Heart left ventricle (tissue), 16 donors: ENCODE measurements around the gene DMD. TPM values are rescaled to one million over a fixed set of nuclear protein-coding genes. Genes with fewer than 3 reads are reported as not detected.

Experiments used
- ATAC-seq, 4 donors: fragments of 200-7000 bp; cut with Tn5 transposase; one replicate each; pipeline ENCODE4 v1.9.1; 2020 to 2022; ENCODE audit warnings: moderate library complexity in 4 of 4, mild to moderate bottlenecking in 3 of 4, moderate number of reproducible peaks in 1 of 4
- DNase-seq, 5 donors: peaks; one replicate each; pipeline ENCODE4 v3.0.0-alpha.2; 2020
- H3K27ac ChIP-seq, 12 donors: fragments of 200-600 bp; sonication (generic) in 4 of 12; one replicate each; pipeline versions ENCODE4 v1.5.0 to v1.8.0; 2016 to 2022; ENCODE audit warnings: mild to moderate bottlenecking in 2 of 12
- H3K27me3 ChIP-seq, 9 donors: fragments of 200-600 bp; sonication (generic) in 2 of 9; one replicate each; pipeline versions ENCODE4 v1.5.1 to v1.8.0; 2016 to 2022; ENCODE audit warnings: mild to moderate bottlenecking in 3 of 9
- H3K36me3 ChIP-seq, 9 donors: fragments of 200-600 bp; sonication (generic) in 2 of 9; one replicate each; pipeline versions ENCODE4 v1.5.0 to v1.8.0; 2018 to 2022; ENCODE audit warnings: mild to moderate bottlenecking in 2 of 9
- H3K4me1 ChIP-seq, 12 donors: fragments of 200-600 bp; sonication (generic) in 4 of 12; one replicate each; pipeline versions ENCODE4 v1.5.0 to v1.8.0; 2016 to 2022; ENCODE audit warnings: mild to moderate bottlenecking in 3 of 12
- H3K4me3 ChIP-seq, 12 donors: fragments of 200-600 bp; sonication (generic) in 4 of 12; one replicate each; pipeline versions ENCODE4 v1.5.0 to v1.8.0; 2017 to 2022; ENCODE audit warnings: mild to moderate bottlenecking in 9 of 12, moderate library complexity in 4 of 12
- H3K9me3 ChIP-seq, 12 donors: fragments of 200-600 bp; sonication (generic) in 4 of 12; one replicate each; pipeline versions ENCODE4 v1.5.0 to v1.8.0; 2016 to 2022; ENCODE audit warnings: mild to moderate bottlenecking in 1 of 12
- POLR2A ChIP-seq, 2 donors: fragments of 450-650 bp; IDR thresholded peaks; one replicate each; pipeline ENCODE4 v1.6.1; 2017; ENCODE audit warnings: antibody characterized with exemption in 2 of 2, mild to moderate bottlenecking in 2 of 2, moderate library complexity in 2 of 2
- WGBS, 4 donors: extraction: QIAGEN DNeasy Blood & Tissue Kit in 2 of 4; methylation state at CpG; one replicate each; pipeline versions ENCODE4 v1.1.5 to v1.1.7; 2013 to 2018; 5-methylcytosine and 5-hydroxymethylcytosine counted together
- intact Hi-C, 10 donors: fragments of 100-400 bp; cut with DNase I; formaldehyde crosslinking; loops; one replicate each; pipeline versions ENCODE4 v1.11.1 to v1.14.2; 2022
- polyA plus RNA-seq, 2 donors: library from polyadenylated mRNA; stranded (reverse); fragments of 200-250 nt; gene quantifications; one replicate each; pipeline ENCODE4 v1.2.3, GENCODE V29; 2013
- total RNA-seq, 9 donors: library from RNA; depleted of rRNA in 2 of 9; stranded (reverse); fragments of >200 nt in 2 of 9; fragmentation: NEBNext Ultra II Directional in 3 of 9; extraction: Animal tissue kit (Norgen Biotek cat#: 25700) in 3 of 9; gene quantifications; one replicate each; pipeline versions ENCODE4 v1.1.0 to v1.2.4, GENCODE V29; 2016 to 2023
- TF ChIP-seq, protein P1 (sequence below), 12 donors: fragments of 200-600 bp; sonication (generic) in 4 of 12; IDR thresholded peaks; one replicate each; pipeline versions ENCODE4 v1.5.0 to v1.8.0; 2018 to 2022; ENCODE audit warnings: antibody characterized with exemption in 12 of 12, mild to moderate bottlenecking in 5 of 12
- donor health status: ischemic (EF 13 %, LVEDD 7.1; RV severe dilation, severe dysfunction).
- donor health status: healthy with polysubstance abuse.
- donor health status: DM: no; HTN: yes; CAD: no.
- donor health status: DM: no; HTN: no; CAD: no.
- donor health status: ischemic (EF 25% LVEDD 6.9; RV normal size, moderate dysfunction).
- donor health status: ischemic (EF 25% LVEDD 5.7; RV mildly dilated, moderate dysfunction).
- donor health status: healthy.
- donor health status: DM: yes; HTN: yes; CAD: no.
- donor health status: ischemic (EF 35%, LVEDD 5.7; RV mildly dilated, moderate dysfunction).
- donor health status: nonischemic (EF 11% LVEDD 7.7; RV severe dilation, severe dysfunction).
- donor health status: DM: yes; HTN: yes; CAD: no.
- donor health status: PGD.
- donor health status: ischemic (EF 29% LVEDD 5.4; RV normal size, mild dysfunction).
- donor health status: nonischemic (EF 23%, LVEDD 6.1; RV moderate dilation, normal function).

The DMD gene
- total and polyA plus RNA-seq, 11 donors, result 34.7 to 236 (median 162) TPM

DNA sequence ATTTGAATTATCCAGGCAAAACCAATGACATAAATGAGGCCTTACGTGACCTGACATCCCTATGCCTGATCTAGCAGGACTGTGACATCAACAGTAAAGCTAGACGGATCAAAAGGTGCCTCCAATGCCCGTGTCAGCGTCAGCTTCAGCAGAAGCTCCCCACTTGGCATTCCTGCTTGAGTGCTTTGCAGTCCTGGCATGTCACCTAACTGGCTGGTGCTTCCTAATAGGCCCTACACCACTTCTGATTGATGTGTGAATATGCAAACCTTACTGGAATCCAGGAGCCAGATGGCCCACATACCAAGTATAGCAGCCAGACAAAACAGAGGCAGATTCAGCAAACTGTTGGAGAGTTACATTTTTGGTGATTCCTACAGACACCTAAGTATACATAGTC is 224.2 kb downstream of the DMD start:
- no peaks in the 10 kb centered on the region for H3K9me3 ChIP-seq
- TF ChIP-seq POLR2A (IDR thresholded peaks at IDR 0.05), result no peak
- TF ChIP-seq, protein P1, sequence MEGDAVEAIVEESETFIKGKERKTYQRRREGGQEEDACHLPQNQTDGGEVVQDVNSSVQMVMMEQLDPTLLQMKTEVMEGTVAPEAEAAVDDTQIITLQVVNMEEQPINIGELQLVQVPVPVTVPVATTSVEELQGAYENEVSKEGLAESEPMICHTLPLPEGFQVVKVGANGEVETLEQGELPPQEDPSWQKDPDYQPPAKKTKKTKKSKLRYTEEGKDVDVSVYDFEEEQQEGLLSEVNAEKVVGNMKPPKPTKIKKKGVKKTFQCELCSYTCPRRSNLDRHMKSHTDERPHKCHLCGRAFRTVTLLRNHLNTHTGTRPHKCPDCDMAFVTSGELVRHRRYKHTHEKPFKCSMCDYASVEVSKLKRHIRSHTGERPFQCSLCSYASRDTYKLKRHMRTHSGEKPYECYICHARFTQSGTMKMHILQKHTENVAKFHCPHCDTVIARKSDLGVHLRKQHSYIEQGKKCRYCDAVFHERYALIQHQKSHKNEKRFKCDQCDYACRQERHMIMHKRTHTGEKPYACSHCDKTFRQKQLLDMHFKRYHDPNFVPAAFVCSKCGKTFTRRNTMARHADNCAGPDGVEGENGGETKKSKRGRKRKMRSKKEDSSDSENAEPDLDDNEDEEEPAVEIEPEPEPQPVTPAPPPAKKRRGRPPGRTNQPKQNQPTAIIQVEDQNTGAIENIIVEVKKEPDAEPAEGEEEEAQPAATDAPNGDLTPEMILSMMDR (IDR thresholded peaks at IDR 0.05), result no peak
- H3K4me1 ChIP-seq, result peaks cover 0 to 14% (median 0%) of the 10 kb centered on the region in 12 donors
- ATAC-seq (peak; percentile 78 to 91 (median 88)), DNase-seq (peak in 4 of 5 donors; percentile 6 to 53 (median 31))
- H3K27ac ChIP-seq, result peak overlapping the region in 1 of 12 donors; percentile 64
- intact Hi-C loops, result no loop called here
- H3K36me3 ChIP-seq, result no peaks in the 10 kb centered on the region
- H3K27me3 ChIP-seq, result no peaks in the 10 kb centered on the region
- no peak overlapping the region for H3K4me3 ChIP-seq
- 13 to 41% (median 25%) methylated on average over 4 of the region's 4 CpGs for WGBS, 4 donors

DNA sequence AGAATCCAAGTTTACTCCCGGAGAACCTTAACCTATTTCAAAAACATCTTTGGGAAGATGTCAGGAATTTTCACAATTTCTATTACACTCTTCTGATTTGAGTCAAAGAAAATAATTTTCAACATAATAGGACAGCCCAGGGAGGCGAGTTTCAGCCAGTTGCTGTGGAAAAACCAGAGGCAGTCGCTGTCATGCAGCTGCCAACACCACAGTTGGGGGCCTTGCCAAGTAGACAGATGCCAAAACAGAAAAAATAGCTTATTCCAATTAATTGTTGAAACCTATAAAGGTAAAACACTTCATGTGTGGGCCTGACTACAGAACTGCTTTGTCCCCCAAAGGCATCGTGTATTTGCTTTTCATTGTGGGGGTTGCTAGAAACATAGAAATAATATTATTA is 225.8 kb downstream of the DMD start:
- Histone ChIP-seq H3K4me1 (peaks cover 0 to 14% (median 0%) of the 10 kb centered on the region in 12 donors), H3K27me3 (no peaks in the 10 kb centered on the region), H3K36me3 (no peaks in the 10 kb centered on the region), H3K27ac (no peak overlapping the region), H3K9me3 (no peaks in the 10 kb centered on the region), H3K4me3 (no peak overlapping the region)
- ATAC-seq (no peak), DNase-seq (no peak)
- intact Hi-C loops, result no loop called here
- TF ChIP-seq, protein P1 (IDR thresholded peaks at IDR 0.05), result no peak
- 45 to 54% (median 47%) methylated on average over 4 of the region's 4 CpGs for WGBS, 4 donors

DNA sequence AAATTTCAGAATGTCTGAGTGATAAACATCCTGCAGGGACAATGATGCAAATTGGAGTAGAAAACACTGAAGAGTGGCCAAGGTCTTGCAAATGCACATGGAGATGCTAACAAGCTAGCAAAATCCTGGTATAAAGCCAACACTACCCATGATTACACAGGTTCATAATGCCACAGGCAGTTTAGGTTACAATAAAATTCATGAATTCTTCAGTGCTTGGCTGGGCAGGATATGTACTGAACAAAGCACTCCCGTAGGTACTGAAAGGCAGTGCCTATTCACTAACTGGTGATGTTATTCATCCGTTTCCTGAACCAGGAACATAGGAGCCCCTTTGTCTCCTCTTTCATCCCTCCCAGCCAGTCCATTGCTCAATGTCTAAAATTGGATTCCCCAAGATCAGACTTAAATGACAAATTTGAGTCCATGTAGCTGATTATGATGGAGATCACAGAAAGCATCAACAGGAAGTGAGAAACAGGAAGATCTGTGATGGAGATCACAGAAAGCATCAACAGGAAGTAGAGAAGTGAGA is 244.5 kb downstream of the DMD start:
- DNase-seq, result no peak
- Histone ChIP-seq H3K36me3 (no peaks in the 10 kb centered on the region), H3K9me3 (no peaks in the 10 kb centered on the region), H3K27ac (no peak overlapping the region), H3K4me1 (no peaks in the 10 kb centered on the region), H3K4me3 (no peak overlapping the region), H3K27me3 (no peaks in the 10 kb centered on the region)
- ATAC-seq, result no peak
- TF ChIP-seq POLR2A (IDR thresholded peaks at IDR 0.05), result no peak
- TF ChIP-seq, protein P1 (IDR thresholded peaks at IDR 0.05), result no peak
- WGBS, 4 donors, result 42 to 69% (median 59%) methylated on average over 2 of the region's 2 CpGs
- intact Hi-C loops, result no loop called here

DNA sequence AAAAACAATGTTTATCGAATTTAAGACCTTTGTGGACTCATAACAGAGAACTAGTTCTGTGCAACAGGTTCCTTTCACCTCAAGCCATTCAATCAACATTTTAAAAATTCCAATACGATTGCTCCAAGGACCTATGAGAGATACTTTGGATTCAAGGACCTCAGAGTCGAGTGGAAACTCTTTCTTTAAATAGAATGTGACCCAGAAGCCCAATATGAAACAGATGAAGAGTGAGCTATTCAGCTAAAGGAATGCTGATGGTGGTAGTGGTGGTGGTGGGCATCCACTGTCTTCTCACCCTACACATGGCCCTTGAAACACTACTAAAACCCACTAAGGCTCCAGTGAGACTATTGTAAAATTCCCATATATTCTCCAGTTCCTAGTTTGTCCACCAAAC is 257.2 kb downstream of the DMD start:
- intact Hi-C loops, result no loop called here
- Histone ChIP-seq H3K36me3 (no peaks in the 10 kb centered on the region), H3K4me3 (no peak overlapping the region), H3K27ac (no peak overlapping the region), H3K4me1 (no peaks in the 10 kb centered on the region), H3K27me3 (no peaks in the 10 kb centered on the region), H3K9me3 (peaks cover 0 to 6% (median 0%) of the 10 kb centered on the region in 12 donors)
- ATAC-seq (peak in 1 of 4 donors; percentile 33), DNase-seq (no peak)
- 25 to 45% (median 39%) methylated on average over 3 of the region's 3 CpGs for WGBS, 4 donors
- TF ChIP-seq, protein P1 (IDR thresholded peaks at IDR 0.05), result no peak
- no peak for TF ChIP-seq POLR2A (IDR thresholded peaks at IDR 0.05)
